NCI-H2227 (cell line): ENCODE data around the gene TMEM208.

Experiments
- DNase-seq: peaks from one replicate; lab custom pipeline; 2025; ENCODE audit not compliant: unreplicated experiment; lab: John Stamatoyannopoulos, UW

The TMEM208 gene

DNA sequence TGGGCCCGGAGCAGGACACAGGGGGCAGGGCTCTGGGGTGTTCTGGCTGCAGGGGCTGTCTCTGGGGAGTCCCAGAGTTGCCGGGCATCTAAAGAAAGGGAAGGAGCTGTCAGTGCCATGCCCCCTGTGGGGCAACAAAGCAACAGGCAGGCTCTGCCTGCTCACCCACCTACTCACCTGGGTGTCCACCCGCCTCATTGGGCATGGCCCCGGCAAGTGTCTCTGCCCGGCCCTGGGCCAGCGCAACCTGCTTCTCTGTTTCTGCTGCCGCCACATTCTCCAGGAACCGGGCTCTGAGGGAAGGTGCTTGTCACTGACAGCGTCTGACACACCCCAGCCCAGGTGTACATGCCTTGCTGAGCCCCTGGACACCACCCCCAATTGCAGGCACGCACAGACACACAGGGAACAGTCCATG is 7.3 kb downstream of the TMEM208 start:
- DNase-seq, result no peak

GRCh38 chr16:67235816-67236562 is 9.1 kb downstream of the TMEM208 start:
- no peak for DNase-seq

DNA sequence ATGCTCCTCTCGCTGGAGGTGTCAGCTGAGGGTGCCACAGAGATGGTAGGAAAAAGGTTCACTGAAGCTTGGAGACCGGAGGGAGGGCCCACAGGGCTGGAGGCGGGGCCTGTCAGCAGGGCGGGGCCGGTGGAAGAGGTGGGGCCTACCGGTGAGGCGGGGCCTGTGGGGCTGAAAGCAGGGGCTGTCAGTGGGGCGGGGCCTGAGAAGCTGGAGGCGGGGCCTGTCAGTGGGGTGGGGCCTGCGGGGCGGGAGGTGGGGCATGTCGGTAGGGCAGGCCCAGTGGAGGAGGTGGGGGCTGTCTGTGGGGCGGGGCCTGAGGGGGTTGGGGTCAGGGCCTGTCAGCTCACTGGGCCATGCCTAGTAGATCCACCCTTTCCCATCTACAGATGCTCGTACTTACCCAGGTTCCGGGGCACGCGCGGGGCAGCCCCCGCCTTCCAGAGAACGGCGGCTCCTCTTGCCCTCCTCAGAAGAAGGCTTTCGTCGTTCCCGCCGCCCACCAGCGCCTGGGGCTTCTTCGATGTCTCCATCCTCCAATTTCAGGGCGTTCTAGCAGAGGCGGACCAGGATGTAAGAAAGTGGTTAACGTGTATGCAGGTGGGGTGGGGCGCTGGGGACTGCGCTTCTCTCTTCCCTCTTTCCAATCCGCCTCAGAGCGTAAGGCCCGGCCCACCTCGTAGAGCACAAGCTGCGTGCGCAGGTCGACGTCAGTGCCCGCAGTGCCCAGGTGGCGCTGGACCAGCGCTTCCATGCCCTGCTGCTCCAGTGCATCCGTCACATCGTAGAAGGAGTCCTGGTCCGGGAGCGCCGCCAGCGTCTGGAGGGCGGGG is 9.8 kb downstream of the TMEM208 start:
- DNase-seq, result peak; percentile 31

DNA sequence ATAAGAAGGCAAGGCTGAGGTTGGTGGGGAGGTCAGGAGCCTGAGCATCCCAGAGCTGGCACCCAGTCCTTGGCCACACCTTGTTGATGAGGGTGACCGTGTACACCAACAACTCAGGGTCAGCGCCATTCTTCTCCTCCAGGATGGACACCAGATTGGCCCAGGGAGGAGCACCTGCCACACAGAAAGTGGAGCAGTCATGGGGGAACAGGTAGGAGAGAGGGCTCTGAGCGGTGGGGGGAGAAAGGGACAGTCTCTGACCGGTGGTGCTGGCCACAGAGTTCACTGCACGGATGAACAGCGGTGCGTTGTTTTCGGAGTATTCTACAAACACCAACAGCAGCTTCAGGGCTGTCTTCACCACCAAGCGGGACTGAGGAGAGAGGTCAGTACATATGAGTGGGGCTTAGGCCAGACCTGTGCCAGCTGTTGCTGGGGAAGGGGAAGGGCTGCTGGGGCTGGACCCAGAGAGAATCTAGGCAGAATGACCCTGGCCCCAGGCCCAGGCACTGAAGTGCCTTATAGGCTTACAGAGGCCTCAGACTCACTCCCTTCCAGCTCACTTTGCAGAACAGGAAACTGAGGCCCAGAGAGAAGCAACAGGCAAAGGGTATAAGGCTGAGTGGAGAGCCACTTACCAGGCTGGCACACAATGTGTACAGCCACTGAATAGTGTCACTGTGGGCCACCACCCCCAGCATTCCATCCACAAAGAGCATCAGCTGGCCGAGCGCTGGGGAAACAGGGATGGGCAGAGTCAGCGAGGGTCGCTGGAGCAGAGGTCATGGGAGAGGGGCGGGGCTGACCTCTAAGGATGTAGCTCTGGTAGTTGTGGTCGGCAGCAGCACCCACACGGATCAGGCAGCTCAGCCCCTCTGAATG is 10.7 kb downstream of the TMEM208 start:
- DNase-seq, result no peak

- DNase-seq, result no peak
These were observed 11.3 kb downstream of the TMEM208 start for GRCh38 chr16:67238278-67238575.

DNA sequence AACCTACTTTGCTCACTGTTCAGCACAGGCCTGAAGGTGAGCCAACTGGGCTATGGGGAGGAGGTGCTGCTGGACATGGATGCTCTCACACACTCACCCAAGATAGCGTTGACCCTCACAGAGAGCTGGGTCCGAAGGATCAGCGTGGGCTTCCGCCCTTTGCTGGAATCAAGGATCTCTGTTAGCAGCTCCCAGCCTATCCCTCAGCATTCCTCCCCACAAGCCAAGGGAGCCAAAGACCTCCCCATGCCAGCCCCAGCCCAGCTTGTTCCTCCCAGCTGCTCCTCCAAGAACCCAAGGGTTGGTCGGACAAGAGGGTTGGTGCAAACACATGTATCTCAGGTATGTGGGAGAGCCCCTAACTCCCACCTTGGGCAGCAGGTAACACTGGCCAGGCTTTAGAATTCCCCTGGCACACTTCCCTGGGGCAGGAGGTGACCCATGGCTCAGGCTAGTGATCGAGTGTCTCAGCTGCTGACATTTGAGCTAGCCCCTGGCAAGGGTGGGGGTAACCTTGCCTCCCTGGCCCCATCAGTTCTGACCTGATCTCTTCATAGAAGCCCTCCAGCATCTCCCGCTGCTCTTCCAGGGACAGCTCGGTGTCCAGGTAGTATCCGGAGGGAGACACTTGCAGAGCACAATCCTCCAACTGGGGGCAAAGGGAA is 12.0 kb downstream of the TMEM208 start:
- DNase-seq, result no peak

DNA sequence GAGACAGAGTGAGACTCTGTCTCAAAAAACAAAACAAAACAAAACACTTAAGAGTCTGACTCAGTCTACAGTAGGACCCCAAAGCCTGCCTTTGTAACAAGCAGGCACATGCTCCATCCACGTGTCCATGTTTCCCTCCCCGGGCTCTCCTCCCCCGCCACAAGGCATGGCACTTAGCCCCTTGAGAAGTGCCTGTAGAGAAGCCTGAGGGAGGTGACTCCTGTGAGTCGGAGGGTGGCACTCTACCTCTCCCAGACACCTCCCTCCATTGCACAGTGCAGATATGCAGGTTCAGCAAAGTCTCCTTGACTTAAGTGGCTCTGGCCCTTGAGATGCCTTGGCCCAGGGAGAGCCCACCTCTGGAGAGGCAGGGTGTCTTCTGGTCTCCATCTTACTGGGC is 13.6 kb downstream of the TMEM208 start:
- DNase-seq, result no peak

GRCh38 chr16:67241008-67241900 is 14.3 kb downstream of the TMEM208 start:
- DNase-seq, result no peak

DNA sequence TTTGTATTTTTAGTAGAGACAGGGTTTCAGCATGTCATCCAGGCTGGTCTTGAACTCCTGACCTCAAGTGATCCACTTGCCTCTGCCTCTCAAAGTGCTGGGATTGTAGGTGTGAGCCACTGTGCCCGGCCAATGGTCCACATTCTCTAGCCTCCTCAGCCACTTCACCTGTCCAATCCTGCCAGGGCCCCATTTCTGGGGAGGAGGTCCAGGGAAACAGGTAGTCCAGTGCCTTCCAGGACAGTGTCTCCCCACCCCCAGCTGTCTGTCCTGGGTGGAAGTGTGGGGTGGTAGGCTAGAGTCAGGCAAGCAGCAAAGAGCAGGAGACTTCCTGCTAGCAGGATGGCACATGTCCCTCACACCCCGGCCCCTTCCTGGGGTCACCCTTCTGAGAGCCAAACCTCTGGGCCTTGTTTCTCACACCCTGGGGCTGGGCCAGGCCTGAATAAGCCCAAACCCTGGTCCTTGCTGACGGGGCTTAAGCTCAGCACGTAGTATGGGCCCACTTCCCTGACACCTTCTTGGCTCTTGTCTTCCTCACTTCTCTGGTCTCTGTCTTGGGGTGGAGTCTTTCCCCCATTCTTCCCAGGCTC is 15.3 kb downstream of the TMEM208 start:
- no peak for DNase-seq

DNA sequence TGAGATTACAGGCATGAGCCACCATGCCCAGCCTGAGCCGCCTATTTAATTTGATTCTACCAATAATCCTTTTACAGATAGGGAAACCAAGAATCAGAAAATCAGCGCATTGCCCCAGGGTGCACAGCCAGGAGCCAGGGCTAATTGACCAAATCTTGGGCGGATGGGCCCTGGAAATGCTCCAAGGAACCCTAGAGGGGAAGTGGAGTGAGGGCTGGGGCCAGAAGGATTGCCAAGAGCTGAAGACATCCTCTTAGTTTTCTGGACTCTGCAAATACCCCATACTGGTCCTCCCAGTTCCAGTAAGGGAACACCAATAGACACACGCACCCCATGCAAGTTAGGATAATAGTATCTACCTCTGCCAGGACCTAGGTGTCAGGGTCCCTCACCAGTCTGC is 16.6 kb downstream of the TMEM208 start:
- no peak for DNase-seq

DNA sequence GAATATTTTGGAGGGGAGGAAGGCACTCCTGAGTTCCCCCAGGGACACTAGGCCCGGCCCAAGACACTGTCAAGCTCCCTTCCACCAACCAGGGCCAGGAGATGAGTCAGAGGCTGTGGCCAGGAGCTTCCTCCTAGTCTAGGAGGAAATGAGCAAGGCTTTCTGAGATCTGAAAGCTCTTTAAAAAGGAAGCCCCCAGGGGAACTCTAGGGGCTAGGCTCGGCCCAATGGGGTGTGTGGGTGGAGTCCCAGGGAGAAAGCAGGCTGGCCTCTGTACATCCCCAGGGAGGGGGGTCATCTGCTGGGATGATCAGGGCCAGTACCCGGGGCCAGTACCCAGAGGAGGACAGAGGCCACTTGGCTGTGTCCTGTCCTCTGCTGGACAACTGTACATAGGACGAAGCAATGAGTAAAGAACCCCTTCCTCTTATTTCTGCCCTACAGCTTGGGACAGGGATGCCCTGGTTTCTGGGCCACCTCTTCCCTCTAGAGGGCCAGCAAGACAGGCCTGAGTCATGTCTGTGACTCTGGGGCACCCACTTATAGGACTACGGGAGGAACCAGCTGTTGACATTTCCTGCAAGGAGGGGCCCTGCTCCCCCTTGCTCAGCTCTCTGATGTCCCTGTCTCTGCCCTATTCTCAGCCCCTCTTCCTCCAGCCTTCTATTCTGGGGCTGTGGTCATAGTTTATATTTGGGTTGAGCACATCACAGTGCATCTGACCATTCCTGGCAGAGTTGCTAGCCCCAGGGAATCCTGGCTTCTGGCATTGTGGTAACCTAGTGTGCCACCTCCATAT is 17.7 kb downstream of the TMEM208 start:
- DNase-seq, result no peak

DNA sequence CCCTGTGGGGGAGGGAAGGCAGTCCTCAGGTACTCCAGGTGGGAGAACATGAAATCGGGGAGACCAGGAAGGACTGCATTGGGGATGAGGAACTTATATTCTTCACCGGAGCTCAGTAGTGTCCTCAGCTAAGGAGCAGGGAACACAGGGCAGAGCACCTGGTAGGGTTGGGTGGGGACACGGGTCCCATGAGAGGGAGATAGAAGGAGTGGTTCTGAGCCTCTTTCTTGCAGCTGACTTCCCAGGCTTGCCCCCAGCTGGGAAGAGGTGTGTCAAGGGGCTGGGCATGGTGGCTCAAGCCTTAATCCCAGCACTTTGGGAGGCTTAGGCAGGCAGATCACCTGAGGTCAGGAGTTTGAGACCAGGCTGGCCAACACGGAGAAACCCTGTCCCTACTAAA is 18.3 kb downstream of the TMEM208 start:
- DNase-seq, result no peak

DNA sequence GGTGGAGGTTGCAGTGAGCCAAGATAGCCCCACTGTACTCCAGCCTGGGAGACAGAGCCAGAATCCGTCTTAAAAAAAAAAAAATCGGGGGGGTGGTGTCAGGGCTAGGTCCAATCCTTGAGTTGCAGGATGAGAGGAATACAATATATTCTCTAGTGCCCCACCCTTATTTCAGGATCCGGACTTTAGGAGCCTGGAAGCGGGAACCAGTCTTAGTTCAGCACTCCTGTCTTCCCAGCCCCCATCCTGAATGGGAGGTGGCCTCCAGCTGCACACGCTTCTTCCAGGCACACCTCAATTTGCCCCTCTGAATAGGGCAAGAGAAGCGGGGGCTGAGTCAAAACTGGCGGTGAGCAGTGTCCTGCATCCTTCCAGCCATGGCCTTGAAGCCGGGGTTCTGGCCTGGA is 18.7 kb downstream of the TMEM208 start:
- no peak for DNase-seq

DNA sequence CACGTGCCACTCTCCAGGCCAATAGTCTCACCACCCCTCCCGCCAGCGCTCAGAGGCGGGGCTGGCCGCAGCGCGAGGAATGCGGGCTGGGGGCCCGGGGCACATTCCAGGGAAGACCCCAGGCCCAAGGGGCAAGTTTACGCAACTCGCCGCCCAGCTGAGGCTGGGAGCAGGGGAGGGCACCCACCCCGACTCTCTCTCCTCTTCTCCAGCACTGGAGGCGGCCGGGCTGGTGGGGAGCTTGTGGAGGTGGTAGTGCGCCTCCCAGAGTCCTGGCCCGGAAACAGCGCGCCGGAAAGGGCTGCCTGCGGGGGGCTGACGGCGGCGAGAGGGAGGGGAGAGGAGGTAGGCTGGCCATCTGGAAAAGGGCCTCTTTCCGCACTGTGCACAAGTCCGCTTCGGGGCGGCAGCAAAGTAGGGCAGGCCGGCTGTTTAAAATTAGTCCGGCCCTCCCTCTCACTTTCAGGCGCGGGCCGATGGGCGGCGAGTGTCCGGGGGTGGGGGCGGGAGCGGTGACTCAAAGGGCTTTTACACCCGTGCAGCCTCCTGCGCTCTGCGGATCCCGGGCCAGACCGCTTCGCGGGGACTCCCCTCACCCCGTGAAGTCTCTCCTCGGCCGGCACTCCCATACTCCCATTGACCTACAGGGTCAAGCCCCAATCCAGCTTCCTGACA is 19.3 kb downstream of the TMEM208 start:
- DNase-seq, result peak; percentile 74

GRCh38 chr16:67246756-67247191 is 19.8 kb downstream of the TMEM208 start:
- peak; percentile 39 for DNase-seq

GRCh38 chr16:67247192-67248072 is 20.5 kb downstream of the TMEM208 start, which contains the start of gene FHOD1:
Gene FHOD1 (minus strand): TSS chr16:67247481. CDS start chr16:67247410, 71 bp downstream.
- DNase-seq, result peak; percentile 94

- no peak for DNase-seq
These were observed 21.1 kb downstream of the TMEM208 start for GRCh38 chr16:67248073-67248400.
